Pulmonary artery endothelial cell (primary cell): Measurements from ENCODE around the gene NFATC2. TPM values are rescaled to one million over a fixed set of nuclear protein-coding genes. Genes with fewer than 3 reads are reported as not detected.

Source experiments
- DNase-seq: peaks from one replicate; pipeline ENCODE4 v3.0.0-alpha.2; 2011; ENCODE audit warnings: low read depth, low spot score
- total RNA-seq: library from RNA; depleted of rRNA; stranded (reverse); fragments of >200 nt; gene quantifications from 2 replicates; pipeline ENCODE4 v1.2.3, GENCODE V29; 2014

Gene NFATC2
- total RNA-seq, 1 donor from 2014 or later = 1.6 TPM

- DNase-seq = no peak
Observed at GRCh38 chr20:51379601-51380341, 162.7 kb downstream of the NFATC2 start.

GRCh38 chr20:51378171-51378928 is 164.2 kb downstream of the NFATC2 start:
- DNase-seq = no peak

GRCh38 chr20:51377132-51377531 is 165.4 kb downstream of the NFATC2 start:
- DNase-seq = no peak

GRCh38 chr20:51376111-51376510 is 166.4 kb downstream of the NFATC2 start:
- no peak for DNase-seq

- no peak for DNase-seq
Observed at GRCh38 chr20:51375561-51375960, 167.0 kb downstream of the NFATC2 start.

- no peak for DNase-seq
Observed at GRCh38 chr20:51374961-51375360, 167.6 kb downstream of the NFATC2 start.

GRCh38 chr20:51374456-51374830 is 168.1 kb downstream of the NFATC2 start:
- no peak for DNase-seq

- DNase-seq = peak; percentile 91
Observed at GRCh38 chr20:51373713-51374455, 168.6 kb downstream of the NFATC2 start.

GRCh38 chr20:51372966-51373365 is 169.6 kb downstream of the NFATC2 start:
- DNase-seq = no peak

GRCh38 chr20:51372176-51372803 is 170.2 kb downstream of the NFATC2 start:
- DNase-seq = peak; percentile 54

GRCh38 chr20:51371720-51372119 is 170.8 kb downstream of the NFATC2 start:
- DNase-seq = no peak

- DNase-seq = no peak
Observed at GRCh38 chr20:51369503-51369902, 173.0 kb downstream of the NFATC2 start.

GRCh38 chr20:51368461-51369211 is 173.9 kb downstream of the NFATC2 start:
- no peak for DNase-seq

GRCh38 chr20:51366155-51366886 is 176.2 kb downstream of the NFATC2 start:
- DNase-seq = peak; percentile 88

- no peak for DNase-seq
Observed at GRCh38 chr20:51365670-51366069, 176.8 kb downstream of the NFATC2 start.

GRCh38 chr20:51363813-51364212 is 178.7 kb downstream of the NFATC2 start:
- DNase-seq = no peak

- no peak for DNase-seq
Observed at GRCh38 chr20:51363378-51363777, 179.1 kb downstream of the NFATC2 start.

GRCh38 chr20:51362254-51362653 is 180.3 kb downstream of the NFATC2 start:
- DNase-seq = no peak

- no peak for DNase-seq
Observed at GRCh38 chr20:51361258-51361657, 181.3 kb downstream of the NFATC2 start.
